ENCODE data around the gene CDH23.

CDH23 gene

GRCh38 chr10:71429929-71430328, 33.2 kb downstream of the CDH23 start:
- no peak for DNase-seq
- TF ChIP-seq GATA1 (IDR thresholded peaks at IDR 0.05; ENCODE audit: low read depth, low read length) (no peak), POLR2A (IDR thresholded peaks at IDR 0.05; ENCODE audit: low read length) (no peak)

GRCh38 chr10:71431239-71432100, 34.8 kb downstream of the CDH23 start:
- DNase-seq = no peak
- TF ChIP-seq GATA1 (IDR thresholded peaks at IDR 0.05; ENCODE audit: low read depth, low read length) (no peak), POLR2A (IDR thresholded peaks at IDR 0.05; ENCODE audit: low read length) (no peak)

- TF ChIP-seq POLR2A (IDR thresholded peaks at IDR 0.05; ENCODE audit: low read length) (no peak), GATA1 (IDR thresholded peaks at IDR 0.05; ENCODE audit: low read depth, low read length) (no peak)
- DNase-seq = no peak
Measured at GRCh38 chr10:71432101-71432905, 35.6 kb downstream of the CDH23 start.

- DNase-seq = no peak
- TF ChIP-seq POLR2A (IDR thresholded peaks at IDR 0.05; ENCODE audit: low read length) = no peak
- TF ChIP-seq GATA1 (IDR thresholded peaks at IDR 0.05; ENCODE audit: low read depth, low read length) = no peak
Measured at GRCh38 chr10:71432956-71433767, 36.4 kb downstream of the CDH23 start.

GRCh38 chr10:71433768-71434744, 37.3 kb downstream of the CDH23 start:
- TF ChIP-seq GATA1 (IDR thresholded peaks at IDR 0.05; ENCODE audit: low read depth, low read length) (no peak), POLR2A (IDR thresholded peaks at IDR 0.05; ENCODE audit: low read length) (no peak)
- no peak for DNase-seq

GRCh38 chr10:71434760-71435394, 38.2 kb downstream of the CDH23 start:
- TF ChIP-seq GATA1 (IDR thresholded peaks at IDR 0.05; ENCODE audit: low read depth, low read length) (no peak), POLR2A (IDR thresholded peaks at IDR 0.05; ENCODE audit: low read length) (no peak)
- no peak for DNase-seq

- TF ChIP-seq POLR2A (IDR thresholded peaks at IDR 0.05; ENCODE audit: low read length) = no peak
- TF ChIP-seq GATA1 (IDR thresholded peaks at IDR 0.05; ENCODE audit: low read depth, low read length) = no peak
- DNase-seq = no peak
Measured at GRCh38 chr10:71435571-71436267, 39.0 kb downstream of the CDH23 start.

GRCh38 chr10:71436268-71437125, 39.8 kb downstream of the CDH23 start:
- no peak for DNase-seq
- TF ChIP-seq GATA1 (IDR thresholded peaks at IDR 0.05; ENCODE audit: low read depth, low read length) (no peak), POLR2A (IDR thresholded peaks at IDR 0.05; ENCODE audit: low read length) (no peak)

- no peak for DNase-seq
- TF ChIP-seq POLR2A (IDR thresholded peaks at IDR 0.05; ENCODE audit: low read length) (no peak), GATA1 (IDR thresholded peaks at IDR 0.05; ENCODE audit: low read depth, low read length) (no peak)
Measured at GRCh38 chr10:71437537-71438092, 40.9 kb downstream of the CDH23 start.

- no peak for DNase-seq
- TF ChIP-seq GATA1 (IDR thresholded peaks at IDR 0.05; ENCODE audit: low read depth, low read length) (no peak), POLR2A (IDR thresholded peaks at IDR 0.05; ENCODE audit: low read length) (no peak)
Measured at GRCh38 chr10:71438761-71439160, 42.0 kb downstream of the CDH23 start.

Data from erythroblast (primary cell).